ENCODE results near the gene APC.

- TF ChIP-seq CTCF (IDR thresholded peaks at IDR 0.05), result no peak
- TF ChIP-seq POLR2A (IDR thresholded peaks at IDR 0.05), result no peak
Observed at GRCh38 chr5:112692472-112692871, 45.2 kb upstream of the APC start.

Measured in testis (tissue), 2 donors.